HG02870 (cell line): ENCODE data around the gene BRD7.

Experiments
- ATAC-seq: cut with Tn5 transposase; IDR thresholded peaks from one replicate; pipeline ENCODE4 v1.9.1; 2021; ENCODE audit warnings: mild to moderate bottlenecking, moderate library complexity; ENCODE audit not compliant: unreplicated experiment

BRD7 gene

GRCh38 chr16:50293041-50293783, 75.6 kb downstream of the BRD7 start:
- no peak for ATAC-seq

- no peak for ATAC-seq
These were observed 76.2 kb downstream of the BRD7 start for GRCh38 chr16:50292566-50292948.

GRCh38 chr16:50291719-50292565, 76.8 kb downstream of the BRD7 start:
- no peak for ATAC-seq

GRCh38 chr16:50290856-50291255, 77.9 kb downstream of the BRD7 start:
- no peak for ATAC-seq

- no peak for ATAC-seq
These were observed 78.6 kb downstream of the BRD7 start for GRCh38 chr16:50289950-50290764.

- ATAC-seq, result no peak
These were observed 79.9 kb downstream of the BRD7 start for GRCh38 chr16:50288920-50289319.

- no peak for ATAC-seq
These were observed 80.8 kb downstream of the BRD7 start for GRCh38 chr16:50288026-50288425.

- no peak for ATAC-seq
These were observed 82.1 kb downstream of the BRD7 start for GRCh38 chr16:50286681-50287080.

- no peak for ATAC-seq
These were observed 83.3 kb downstream of the BRD7 start for GRCh38 chr16:50285406-50286003.

- ATAC-seq, result no peak
These were observed 84.5 kb downstream of the BRD7 start for GRCh38 chr16:50284131-50284911.

GRCh38 chr16:50282955-50283631, 85.7 kb downstream of the BRD7 start:
- ATAC-seq, result no peak

GRCh38 chr16:50282010-50282538, 86.7 kb downstream of the BRD7 start:
- peak; percentile 82 for ATAC-seq

GRCh38 chr16:50281391-50282009, 87.3 kb downstream of the BRD7 start:
- no peak for ATAC-seq

- ATAC-seq, result no peak
These were observed 87.9 kb downstream of the BRD7 start for GRCh38 chr16:50280932-50281331.

- ATAC-seq, result no peak
These were observed 89.3 kb downstream of the BRD7 start for GRCh38 chr16:50279504-50279865.

- ATAC-seq, result no peak
These were observed 90.5 kb downstream of the BRD7 start for GRCh38 chr16:50278251-50278650.

GRCh38 chr16:50276801-50277555, 91.8 kb downstream of the BRD7 start:
- no peak for ATAC-seq

- ATAC-seq, result no peak
These were observed 92.5 kb downstream of the BRD7 start for GRCh38 chr16:50276326-50276640.
